ENCODE measurements around the gene TRAPPC14. TPM values are rescaled to one million over a fixed set of nuclear protein-coding genes. Genes with fewer than 3 reads are reported as not detected.
A peak's percentile ranks its signal among the peaks of the same experiment; 100 is the strongest.

The TRAPPC14 gene
- total and polyA plus RNA-seq, 9 of the 15 experiments (the other 6 are each of a cell fraction or from before 2014, with no cell fraction given), result 0.42 to 45.9 (median 18.2) TPM

DNA sequence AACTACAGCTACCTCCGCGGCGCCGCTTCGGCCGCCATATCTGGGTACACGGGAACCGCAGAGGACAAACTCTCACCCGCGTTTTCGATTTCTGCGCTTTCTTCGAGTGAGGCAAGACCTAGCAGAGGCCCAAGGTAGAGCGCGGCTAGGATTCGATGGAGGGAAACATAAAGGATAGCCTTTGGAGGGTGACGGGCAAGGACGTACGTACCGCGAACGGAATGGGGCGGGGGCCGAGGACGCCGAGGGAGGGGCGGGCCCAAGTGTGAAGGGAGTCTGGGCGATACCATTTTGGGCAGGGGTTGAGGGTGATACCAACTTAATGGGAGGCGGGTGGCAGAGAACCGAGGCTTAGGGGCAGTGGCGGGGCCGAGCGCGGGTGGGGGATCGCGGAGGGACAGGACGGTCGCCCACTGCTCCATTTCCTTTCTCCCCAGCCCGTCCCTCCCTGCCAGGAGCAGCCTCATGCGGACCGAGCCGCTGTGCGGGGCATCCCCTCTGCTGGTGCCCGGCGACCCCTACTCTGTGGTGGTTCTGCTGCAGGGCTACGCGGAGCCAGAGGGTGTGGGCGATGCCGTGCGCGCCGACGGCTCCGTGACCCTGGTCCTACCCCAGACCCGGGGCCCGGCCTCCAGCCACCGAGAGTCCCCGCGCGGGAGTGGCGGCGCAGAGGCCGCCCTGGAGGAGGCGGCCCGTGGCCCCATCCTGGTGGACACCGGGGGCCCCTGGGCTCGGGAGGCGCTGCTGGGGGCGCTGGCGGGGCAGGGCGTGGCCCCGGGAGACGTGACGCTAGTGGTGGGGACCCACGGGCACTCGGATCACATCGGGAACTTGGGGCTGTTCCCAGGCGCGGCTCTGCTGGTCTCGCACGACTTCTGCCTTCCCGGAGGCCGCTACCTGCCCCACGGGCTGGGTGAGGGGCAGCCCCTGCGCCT is 31.3 kb downstream of the TRAPPC14 start, which contains the start of gene MBLAC1 (continued):
- TF ChIP-seq, protein P1, sequence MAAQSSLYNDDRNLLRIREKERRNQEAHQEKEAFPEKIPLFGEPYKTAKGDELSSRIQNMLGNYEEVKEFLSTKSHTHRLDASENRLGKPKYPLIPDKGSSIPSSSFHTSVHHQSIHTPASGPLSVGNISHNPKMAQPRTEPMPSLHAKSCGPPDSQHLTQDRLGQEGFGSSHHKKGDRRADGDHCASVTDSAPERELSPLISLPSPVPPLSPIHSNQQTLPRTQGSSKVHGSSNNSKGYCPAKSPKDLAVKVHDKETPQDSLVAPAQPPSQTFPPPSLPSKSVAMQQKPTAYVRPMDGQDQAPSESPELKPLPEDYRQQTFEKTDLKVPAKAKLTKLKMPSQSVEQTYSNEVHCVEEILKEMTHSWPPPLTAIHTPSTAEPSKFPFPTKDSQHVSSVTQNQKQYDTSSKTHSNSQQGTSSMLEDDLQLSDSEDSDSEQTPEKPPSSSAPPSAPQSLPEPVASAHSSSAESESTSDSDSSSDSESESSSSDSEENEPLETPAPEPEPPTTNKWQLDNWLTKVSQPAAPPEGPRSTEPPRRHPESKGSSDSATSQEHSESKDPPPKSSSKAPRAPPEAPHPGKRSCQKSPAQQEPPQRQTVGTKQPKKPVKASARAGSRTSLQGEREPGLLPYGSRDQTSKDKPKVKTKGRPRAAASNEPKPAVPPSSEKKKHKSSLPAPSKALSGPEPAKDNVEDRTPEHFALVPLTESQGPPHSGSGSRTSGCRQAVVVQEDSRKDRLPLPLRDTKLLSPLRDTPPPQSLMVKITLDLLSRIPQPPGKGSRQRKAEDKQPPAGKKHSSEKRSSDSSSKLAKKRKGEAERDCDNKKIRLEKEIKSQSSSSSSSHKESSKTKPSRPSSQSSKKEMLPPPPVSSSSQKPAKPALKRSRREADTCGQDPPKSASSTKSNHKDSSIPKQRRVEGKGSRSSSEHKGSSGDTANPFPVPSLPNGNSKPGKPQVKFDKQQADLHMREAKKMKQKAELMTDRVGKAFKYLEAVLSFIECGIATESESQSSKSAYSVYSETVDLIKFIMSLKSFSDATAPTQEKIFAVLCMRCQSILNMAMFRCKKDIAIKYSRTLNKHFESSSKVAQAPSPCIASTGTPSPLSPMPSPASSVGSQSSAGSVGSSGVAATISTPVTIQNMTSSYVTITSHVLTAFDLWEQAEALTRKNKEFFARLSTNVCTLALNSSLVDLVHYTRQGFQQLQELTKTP (IDR thresholded peaks at IDR 0.05; ENCODE audit: low read depth in 1 of 2, partially characterized antibody in 2 of 2), result peak in 1 of 2 experiments; percentile 29
- TF ChIP-seq TEAD1 (CRISPR knock-in tag; IDR thresholded peaks at IDR 0.05), result peak in 1 of 2 experiments; percentile 8; a peak in 1 of 4 replicates
- TF ChIP-seq ELF4 (CRISPR knock-in tag; IDR thresholded peaks at IDR 0.05), result no peak
- TF ChIP-seq PCBP1 (IDR thresholded peaks at IDR 0.05; ENCODE audit: low read depth, low read length, poor library complexity, severe bottlenecking), result peak; percentile 49
- peak; percentile 47; the same call in 1 of the 2 replicates for TF ChIP-seq NKRF (IDR thresholded peaks at IDR 0.05; ENCODE audit: borderline replicate concordance)
- TF ChIP-seq RFX1 (IDR thresholded peaks at IDR 0.05), result no peak
- TF ChIP-seq HNRNPLL (IDR thresholded peaks at IDR 0.05; ENCODE audit: low read depth, low read length, poor library complexity, severe bottlenecking), result peak; percentile 62
- peak; percentile 91 to 93 for TF ChIP-seq MAZ (CRISPR knock-in tag; conservative IDR thresholded peaks at IDR 0.05 in 1 of 2, IDR thresholded peaks at IDR 0.05 in 1 of 2)
- peak; percentile 69 to 94 (median 92) for TF ChIP-seq YY1 (IDR thresholded peaks at IDR 0.05; ENCODE audit: borderline replicate concordance in 1 of 3, control insufficient read depth in 1 of 3, extremely low read depth in 1 of 3, insufficient read depth in 3 of 3, insufficient read length in 1 of 3, insufficient replicate concordance in 2 of 3, low read depth in 1 of 3, low read length in 2 of 3)
- TF ChIP-seq ZNF57 (CRISPR knock-in tag; IDR thresholded peaks at IDR 0.05), result 0 out of 2 replicates have a peak, but pooled peaks have one; percentile 39
- peak; percentile 21; the same call in 1 of the 2 replicates for TF ChIP-seq SMARCE1 (IDR thresholded peaks at IDR 0.05)
- TF ChIP-seq, protein P2, sequence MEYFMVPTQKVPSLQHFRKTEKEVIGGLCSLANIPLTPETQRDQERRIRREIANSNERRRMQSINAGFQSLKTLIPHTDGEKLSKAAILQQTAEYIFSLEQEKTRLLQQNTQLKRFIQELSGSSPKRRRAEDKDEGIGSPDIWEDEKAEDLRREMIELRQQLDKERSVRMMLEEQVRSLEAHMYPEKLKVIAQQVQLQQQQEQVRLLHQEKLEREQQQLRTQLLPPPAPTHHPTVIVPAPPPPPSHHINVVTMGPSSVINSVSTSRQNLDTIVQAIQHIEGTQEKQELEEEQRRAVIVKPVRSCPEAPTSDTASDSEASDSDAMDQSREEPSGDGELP (CRISPR knock-in tag; IDR thresholded peaks at IDR 0.05; ENCODE audit: borderline replicate concordance), result peak; percentile 66; the same call in 1 of the 2 replicates
- TF ChIP-seq FOXA3 (CRISPR knock-in tag; conservative IDR thresholded peaks at IDR 0.05 in 1 of 2, IDR thresholded peaks at IDR 0.05 in 1 of 2), result 0 out of 4 replicates have a peak, but pooled peaks of 1 of the 2 experiments have one; percentile 0
- TF ChIP-seq SIX5 (IDR thresholded peaks at IDR 0.05; ENCODE audit: borderline replicate concordance in 1 of 2, insufficient read depth in 1 of 2, low read depth in 1 of 2, low read length in 2 of 2), result peak in 1 of 2 experiments; percentile 39; a peak in 1 of 4 replicates
- no peak for TF ChIP-seq OTX1 (CRISPR knock-in tag; IDR thresholded peaks at IDR 0.05)
- TF ChIP-seq ZEB2 (IDR thresholded peaks at IDR 0.05), result peak; percentile 30; the same call in 1 of the 2 replicates
- TF ChIP-seq CXXC5 (CRISPR knock-in tag; IDR thresholded peaks at IDR 0.05), result peak; percentile 87
